T-helper 1 cell treated with Interleukin-12 subunit alpha and Interleukin-12 subunit beta and Interleukin-4 antibody, amounts not matched to agents 30 μg/mL and 1 μg/mL, for 36 hours (primary cell): Measurements from ENCODE around the gene C1QL1.

Experiments used
- H3K27ac Mint-ChIP-seq: one replicate; pipeline ENCODE4 v1.8.0; 2021; ENCODE audit warnings: mild to moderate bottlenecking, mixed read lengths
- H3K27me3 Mint-ChIP-seq: one replicate; pipeline ENCODE4 v1.8.0; 2021; ENCODE audit warnings: low read depth, mixed read lengths
- H3K36me3 Mint-ChIP-seq: one replicate; pipeline ENCODE4 v1.8.0; 2021; ENCODE audit warnings: low read depth, mixed read lengths
- H3K4me1 Mint-ChIP-seq: one replicate; pipeline ENCODE4 v1.8.0; 2021; ENCODE audit warnings: low read depth, mixed read lengths
- H3K4me3 Mint-ChIP-seq: one replicate; pipeline ENCODE4 v1.8.0; 2021; ENCODE audit warnings: mild to moderate bottlenecking, moderate library complexity, mixed read lengths
- H3K9me3 Mint-ChIP-seq: one replicate; pipeline ENCODE4 v1.8.0; 2021; ENCODE audit warnings: mixed read lengths

C1QL1 gene

GRCh38 chr17:44933824-44934744 is 34.0 kb downstream of the C1QL1 start:
- H3K4me1 Mint-ChIP-seq = peaks cover 2% of the 10 kb centered on the region
- H3K9me3 Mint-ChIP-seq = no peaks in the 10 kb centered on the region
- H3K27ac Mint-ChIP-seq = no peak overlapping the region
- no peak overlapping the region for H3K4me3 Mint-ChIP-seq
- H3K27me3 Mint-ChIP-seq = no peaks in the 10 kb centered on the region
- H3K36me3 Mint-ChIP-seq = peaks cover 36% of the 10 kb centered on the region

GRCh38 chr17:44932787-44933097 is 35.4 kb downstream of the C1QL1 start:
- Mint-ChIP-seq H3K4me1 (peaks cover 2% of the 10 kb centered on the region), H3K36me3 (peaks cover 36% of the 10 kb centered on the region), H3K9me3 (no peaks in the 10 kb centered on the region), H3K4me3 (no peak overlapping the region), H3K27ac (no peak overlapping the region), H3K27me3 (no peaks in the 10 kb centered on the region)

GRCh38 chr17:44932096-44932786 is 35.9 kb downstream of the C1QL1 start:
- Mint-ChIP-seq H3K9me3 (no peaks in the 10 kb centered on the region), H3K27ac (no peak overlapping the region), H3K27me3 (no peaks in the 10 kb centered on the region), H3K4me1 (no peaks in the 10 kb centered on the region), H3K36me3 (peaks cover 39% of the 10 kb centered on the region), H3K4me3 (no peak overlapping the region)

- H3K27ac Mint-ChIP-seq = no peak overlapping the region
- H3K9me3 Mint-ChIP-seq = no peaks in the 10 kb centered on the region
- no peak overlapping the region for H3K4me3 Mint-ChIP-seq
- no peaks in the 10 kb centered on the region for H3K27me3 Mint-ChIP-seq
- peaks cover 41% of the 10 kb centered on the region for H3K36me3 Mint-ChIP-seq
- peaks cover under 1% of the 10 kb centered on the region for H3K4me1 Mint-ChIP-seq
Observed at GRCh38 chr17:44931376-44931775, 36.7 kb downstream of the C1QL1 start.

GRCh38 chr17:44930667-44931066 is 37.4 kb downstream of the C1QL1 start:
- H3K27me3 Mint-ChIP-seq = no peaks in the 10 kb centered on the region
- H3K9me3 Mint-ChIP-seq = no peaks in the 10 kb centered on the region
- H3K36me3 Mint-ChIP-seq = peaks cover 40% of the 10 kb centered on the region
- peaks cover 2% of the 10 kb centered on the region for H3K4me1 Mint-ChIP-seq
- no peak overlapping the region for H3K27ac Mint-ChIP-seq
- H3K4me3 Mint-ChIP-seq = no peak overlapping the region

- Mint-ChIP-seq H3K9me3 (no peaks in the 10 kb centered on the region), H3K36me3 (peaks cover 37% of the 10 kb centered on the region), H3K27me3 (no peaks in the 10 kb centered on the region), H3K4me3 (no peak overlapping the region), H3K27ac (no peak overlapping the region), H3K4me1 (peaks cover 2% of the 10 kb centered on the region)
Observed at GRCh38 chr17:44928950-44929720, 39.0 kb downstream of the C1QL1 start.

GRCh38 chr17:44928136-44928535 is 40.0 kb downstream of the C1QL1 start:
- Mint-ChIP-seq H3K27ac (no peak overlapping the region), H3K4me1 (peaks cover 2% of the 10 kb centered on the region), H3K4me3 (no peak overlapping the region), H3K36me3 (peaks cover 37% of the 10 kb centered on the region), H3K9me3 (no peaks in the 10 kb centered on the region), H3K27me3 (no peaks in the 10 kb centered on the region)

- H3K27ac Mint-ChIP-seq = no peak overlapping the region
- H3K36me3 Mint-ChIP-seq = peaks cover 37% of the 10 kb centered on the region
- no peak overlapping the region for H3K4me3 Mint-ChIP-seq
Observed at GRCh38 chr17:44927696-44928095, 40.4 kb downstream of the C1QL1 start.

GRCh38 chr17:44926821-44927525 is 41.1 kb downstream of the C1QL1 start:
- Mint-ChIP-seq H3K36me3 (peaks cover 37% of the 10 kb centered on the region), H3K4me3 (no peak overlapping the region), H3K4me1 (peaks cover 2% of the 10 kb centered on the region), H3K27ac (no peak overlapping the region), H3K27me3 (no peaks in the 10 kb centered on the region), H3K9me3 (no peaks in the 10 kb centered on the region)

More at GRCh38 chr17:44927696-44928095, 40.4 kb downstream of the C1QL1 start:
- Mint-ChIP-seq H3K4me1 (peaks cover 2% of the 10 kb centered on the region), H3K9me3 (no peaks in the 10 kb centered on the region), H3K27me3 (no peaks in the 10 kb centered on the region)

GRCh38 chr17:44925731-44926697 is 42.1 kb downstream of the C1QL1 start:
- H3K36me3 Mint-ChIP-seq = peaks cover 27% of the 10 kb centered on the region
- H3K27me3 Mint-ChIP-seq = peaks cover 6% of the 10 kb centered on the region
- no peak overlapping the region for H3K4me3 Mint-ChIP-seq
- H3K4me1 Mint-ChIP-seq = peaks cover 2% of the 10 kb centered on the region
- H3K27ac Mint-ChIP-seq = no peak overlapping the region
- H3K9me3 Mint-ChIP-seq = no peaks in the 10 kb centered on the region

- peaks cover 13% of the 10 kb centered on the region for H3K36me3 Mint-ChIP-seq
- no peak overlapping the region for H3K4me3 Mint-ChIP-seq
- H3K9me3 Mint-ChIP-seq = no peaks in the 10 kb centered on the region
- H3K4me1 Mint-ChIP-seq = peaks cover 9% of the 10 kb centered on the region
- no peak overlapping the region for H3K27ac Mint-ChIP-seq
- peaks cover 20% of the 10 kb centered on the region for H3K27me3 Mint-ChIP-seq
Observed at GRCh38 chr17:44924107-44924544, 44.0 kb downstream of the C1QL1 start.

GRCh38 chr17:44922746-44923470 is 45.2 kb downstream of the C1QL1 start:
- peaks cover 11% of the 10 kb centered on the region for H3K36me3 Mint-ChIP-seq
- peaks cover 22% of the 10 kb centered on the region for H3K27me3 Mint-ChIP-seq
- H3K27ac Mint-ChIP-seq = no peak overlapping the region
- no peaks in the 10 kb centered on the region for H3K9me3 Mint-ChIP-seq
- peaks cover 9% of the 10 kb centered on the region for H3K4me1 Mint-ChIP-seq
- H3K4me3 Mint-ChIP-seq = no peak overlapping the region

- Mint-ChIP-seq H3K27me3 (peaks cover 22% of the 10 kb centered on the region), H3K9me3 (no peaks in the 10 kb centered on the region), H3K4me1 (peaks cover 9% of the 10 kb centered on the region), H3K36me3 (peaks cover 7% of the 10 kb centered on the region), H3K27ac (no peak overlapping the region), H3K4me3 (no peak overlapping the region)
Observed at GRCh38 chr17:44922136-44922535, 46.0 kb downstream of the C1QL1 start.
